Erythroblast (primary cell): ENCODE measurements around the gene PRKX.
A peak's percentile ranks its signal among the peaks of the same experiment; 100 is the strongest.
"Not testable (repeated sequence)": the region's sequence is repeated elsewhere in the genome, so short reads cannot be mapped to it uniquely, and the experiment has no call there.

Source experiments
- DNase-seq, 2 experiments: peaks; one replicate each; lab custom pipeline; 2025; lab: John Stamatoyannopoulos, UW
- GATA1 ChIP-seq: IDR thresholded peaks from 2 replicates; pipeline ENCODE4 v1.6.1; 2011; ENCODE audit warnings: low read depth, mild to moderate bottlenecking, control low read depth, low read length, moderate library complexity
- POLR2A ChIP-seq: IDR thresholded peaks from 2 replicates; pipeline ENCODE4 v1.6.1; 2011; ENCODE audit warnings: mild to moderate bottlenecking, low read length

The PRKX gene

GRCh38 chrX:3697220-3697684, 16.2 kb downstream of the PRKX start:
- no peak for TF ChIP-seq POLR2A
- TF ChIP-seq GATA1: no peak
- DNase-seq: no peak

DNA sequence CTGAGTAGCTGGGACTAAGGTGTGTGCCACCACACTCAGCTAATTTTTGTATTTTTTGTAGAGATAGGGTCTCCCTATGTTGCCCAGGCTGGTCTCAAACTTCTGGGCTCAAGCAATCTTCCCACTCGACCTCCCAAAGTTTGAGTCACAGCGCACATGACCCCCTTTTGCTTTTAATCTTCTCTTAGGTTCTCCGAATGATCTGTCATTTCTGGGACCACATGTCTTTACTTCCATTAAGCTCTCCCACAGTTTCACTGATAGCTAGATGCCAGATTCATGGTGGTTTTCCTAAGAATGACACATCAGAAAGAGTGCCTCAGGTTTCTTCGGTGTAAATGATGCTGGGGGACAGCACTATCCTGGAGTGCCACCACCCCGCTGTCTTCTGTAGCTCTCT, 17.9 kb downstream of the PRKX start:
- TF ChIP-seq GATA1 (no peak), POLR2A (no peak)
- no peak for DNase-seq

GRCh38 chrX:3690140-3690539, 23.3 kb downstream of the PRKX start:
- DNase-seq: no peak

GRCh38 chrX:3683236-3683635, 30.2 kb downstream of the PRKX start:
- DNase-seq: not testable (repeated sequence)

More at GRCh38 chrX:3690140-3690539, 23.3 kb downstream of the PRKX start:
- no peak for TF ChIP-seq POLR2A
- TF ChIP-seq GATA1: no peak

DNA sequence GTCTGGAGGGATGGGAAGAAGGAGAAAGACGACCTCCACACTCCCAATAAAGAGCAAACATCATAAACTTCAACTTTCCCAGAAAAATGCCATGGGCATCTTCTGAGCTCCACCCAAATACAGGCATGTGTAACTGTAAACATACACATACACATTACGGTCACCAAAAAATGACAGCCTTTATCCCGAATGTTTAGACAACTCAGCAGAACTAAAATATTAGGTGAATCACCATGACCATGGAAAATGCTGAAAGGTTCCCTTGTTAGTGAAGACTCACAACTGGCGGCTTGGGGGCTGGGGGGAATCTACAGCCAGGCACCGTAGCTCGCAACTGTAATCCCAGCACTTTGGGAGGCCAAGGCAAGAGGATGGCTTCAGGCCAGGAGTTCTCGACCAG, 33.0 kb downstream of the PRKX start:
- DNase-seq: no peak
- TF ChIP-seq GATA1: no peak
- TF ChIP-seq POLR2A: no peak

- no peak for DNase-seq
- TF ChIP-seq GATA1 (no peak), POLR2A (no peak)
These were observed 33.8 kb downstream of the PRKX start for GRCh38 chrX:3679669-3680068.

DNA sequence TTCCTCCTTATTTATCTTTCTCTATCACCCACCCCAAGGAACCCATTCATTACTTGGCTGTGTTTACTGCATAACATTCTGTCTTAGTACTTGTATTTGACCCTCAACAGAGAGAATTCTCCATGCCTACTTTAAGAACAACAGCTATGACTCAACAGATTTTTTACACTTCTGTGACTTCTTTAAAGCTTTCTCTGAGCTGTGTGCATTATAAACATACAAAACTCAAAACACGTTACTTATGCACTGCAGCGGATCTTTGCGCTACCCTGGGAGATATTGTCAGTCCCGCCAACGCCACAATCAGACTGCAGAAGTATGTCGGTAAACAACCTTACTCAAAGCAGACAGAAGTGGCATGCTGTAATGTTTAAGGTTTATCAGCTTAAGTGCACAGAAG, 35.1 kb downstream of the PRKX start:
- DNase-seq: no peak
- TF ChIP-seq POLR2A: no peak
- no peak for TF ChIP-seq GATA1

GRCh38 chrX:3674881-3675280, 38.6 kb downstream of the PRKX start:
- no peak for DNase-seq
- TF ChIP-seq POLR2A (no peak), GATA1 (no peak)

- TF ChIP-seq POLR2A (no peak), GATA1 (no peak)
These were observed 43.5 kb downstream of the PRKX start for GRCh38 chrX:3669841-3670475.

GRCh38 chrX:3666975-3667374, 46.5 kb downstream of the PRKX start:
- no peak for DNase-seq
- TF ChIP-seq GATA1: no peak
- TF ChIP-seq POLR2A: no peak

More at GRCh38 chrX:3669841-3670475, 43.5 kb downstream of the PRKX start:
- DNase-seq: no peak

- no peak for DNase-seq
- TF ChIP-seq POLR2A: no peak
- TF ChIP-seq GATA1: no peak
These were observed 48.5 kb downstream of the PRKX start for GRCh38 chrX:3664921-3665320.

GRCh38 chrX:3663576-3664250, 49.7 kb downstream of the PRKX start:
- DNase-seq: not testable (repeated sequence)

DNA sequence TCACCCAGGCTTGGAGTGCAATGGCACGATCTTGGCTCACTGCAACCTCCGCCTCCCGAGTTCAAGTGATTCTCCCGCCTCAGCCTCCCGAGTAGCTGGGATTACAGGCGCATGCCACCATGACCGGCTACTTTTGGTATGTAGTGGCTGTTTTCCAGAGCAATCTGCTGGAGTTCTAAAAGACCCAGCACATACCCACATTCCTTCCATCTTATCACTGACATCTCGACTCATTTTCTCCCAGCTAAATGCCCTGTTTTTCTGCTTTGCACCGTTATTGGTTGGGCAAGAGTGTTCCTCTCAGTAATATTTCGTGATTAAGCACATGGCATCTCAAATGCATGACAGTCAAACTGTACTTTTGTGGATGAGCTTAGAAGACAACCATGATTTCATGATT, 53.7 kb downstream of the PRKX start:
- no peak for DNase-seq
- TF ChIP-seq GATA1 (no peak), POLR2A (no peak)

DNA sequence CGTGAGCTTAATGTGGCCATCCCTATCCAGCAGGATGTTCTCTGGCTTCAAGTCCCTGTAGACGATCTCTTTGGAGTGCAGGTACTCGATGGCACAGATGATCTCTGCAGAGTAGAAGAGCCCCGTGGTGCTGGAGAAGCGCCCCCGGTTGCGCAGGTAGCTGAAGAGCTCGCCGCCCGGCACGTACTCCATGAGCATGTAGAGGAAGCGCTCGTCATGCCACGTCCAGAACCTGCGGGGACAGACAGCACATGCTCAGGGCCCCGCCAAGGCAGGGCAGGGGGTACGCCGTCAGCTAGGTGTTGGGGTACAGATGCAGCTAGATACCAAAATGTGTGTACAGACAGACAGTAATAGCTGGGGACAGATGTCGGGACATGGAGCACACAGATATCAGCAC, 58.3 kb downstream of the PRKX start:
- TF ChIP-seq POLR2A (no peak), GATA1 (no peak)
- DNase-seq: no peak

DNA sequence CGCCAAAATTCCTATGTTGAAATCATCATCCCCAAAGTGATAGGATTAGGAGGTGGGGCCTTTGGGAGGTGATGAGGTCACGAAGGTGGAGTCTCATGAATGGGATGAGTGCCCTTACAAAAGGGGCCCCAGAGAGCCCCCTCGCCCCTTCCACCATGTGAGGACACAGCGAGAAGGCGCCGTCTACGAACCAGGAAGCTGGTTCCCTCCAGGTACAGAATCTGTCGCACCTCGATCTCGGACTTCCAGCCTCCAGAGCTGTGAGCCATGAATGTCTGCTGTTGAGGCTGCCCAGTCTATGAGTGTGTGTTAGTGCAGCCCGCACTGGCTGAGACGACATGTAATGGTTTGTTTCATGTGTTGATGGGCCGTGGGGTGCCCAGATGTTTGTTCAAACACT, 60.3 kb downstream of the PRKX start:
- no peak for DNase-seq
- TF ChIP-seq POLR2A (no peak), GATA1 (no peak)

GRCh38 chrX:3651277-3651676, 62.2 kb downstream of the PRKX start:
- DNase-seq: peak; percentile 4 to 18
- TF ChIP-seq GATA1 (no peak), POLR2A (no peak)
